ENCODE results near the gene SLC50A1.

DNA sequence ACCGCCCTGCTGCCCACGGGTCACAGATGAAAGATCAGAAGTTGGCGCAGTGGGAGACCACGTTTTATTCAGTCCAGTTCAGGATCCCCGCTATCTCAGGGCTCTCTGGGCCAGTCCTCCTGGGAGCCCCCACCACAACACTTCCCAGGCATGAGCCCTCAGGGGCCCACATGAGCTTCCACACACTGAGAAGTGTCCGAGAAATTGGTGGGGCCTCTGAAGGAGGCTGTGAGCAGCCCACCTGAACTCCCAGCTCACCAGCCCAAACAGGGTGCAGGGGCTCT is 50.1 kb downstream of the SLC50A1 start:
- TF ChIP-seq, protein P1, sequence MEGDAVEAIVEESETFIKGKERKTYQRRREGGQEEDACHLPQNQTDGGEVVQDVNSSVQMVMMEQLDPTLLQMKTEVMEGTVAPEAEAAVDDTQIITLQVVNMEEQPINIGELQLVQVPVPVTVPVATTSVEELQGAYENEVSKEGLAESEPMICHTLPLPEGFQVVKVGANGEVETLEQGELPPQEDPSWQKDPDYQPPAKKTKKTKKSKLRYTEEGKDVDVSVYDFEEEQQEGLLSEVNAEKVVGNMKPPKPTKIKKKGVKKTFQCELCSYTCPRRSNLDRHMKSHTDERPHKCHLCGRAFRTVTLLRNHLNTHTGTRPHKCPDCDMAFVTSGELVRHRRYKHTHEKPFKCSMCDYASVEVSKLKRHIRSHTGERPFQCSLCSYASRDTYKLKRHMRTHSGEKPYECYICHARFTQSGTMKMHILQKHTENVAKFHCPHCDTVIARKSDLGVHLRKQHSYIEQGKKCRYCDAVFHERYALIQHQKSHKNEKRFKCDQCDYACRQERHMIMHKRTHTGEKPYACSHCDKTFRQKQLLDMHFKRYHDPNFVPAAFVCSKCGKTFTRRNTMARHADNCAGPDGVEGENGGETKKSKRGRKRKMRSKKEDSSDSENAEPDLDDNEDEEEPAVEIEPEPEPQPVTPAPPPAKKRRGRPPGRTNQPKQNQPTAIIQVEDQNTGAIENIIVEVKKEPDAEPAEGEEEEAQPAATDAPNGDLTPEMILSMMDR (IDR thresholded peaks at IDR 0.05), result no peak
- TF ChIP-seq, protein P2, sequence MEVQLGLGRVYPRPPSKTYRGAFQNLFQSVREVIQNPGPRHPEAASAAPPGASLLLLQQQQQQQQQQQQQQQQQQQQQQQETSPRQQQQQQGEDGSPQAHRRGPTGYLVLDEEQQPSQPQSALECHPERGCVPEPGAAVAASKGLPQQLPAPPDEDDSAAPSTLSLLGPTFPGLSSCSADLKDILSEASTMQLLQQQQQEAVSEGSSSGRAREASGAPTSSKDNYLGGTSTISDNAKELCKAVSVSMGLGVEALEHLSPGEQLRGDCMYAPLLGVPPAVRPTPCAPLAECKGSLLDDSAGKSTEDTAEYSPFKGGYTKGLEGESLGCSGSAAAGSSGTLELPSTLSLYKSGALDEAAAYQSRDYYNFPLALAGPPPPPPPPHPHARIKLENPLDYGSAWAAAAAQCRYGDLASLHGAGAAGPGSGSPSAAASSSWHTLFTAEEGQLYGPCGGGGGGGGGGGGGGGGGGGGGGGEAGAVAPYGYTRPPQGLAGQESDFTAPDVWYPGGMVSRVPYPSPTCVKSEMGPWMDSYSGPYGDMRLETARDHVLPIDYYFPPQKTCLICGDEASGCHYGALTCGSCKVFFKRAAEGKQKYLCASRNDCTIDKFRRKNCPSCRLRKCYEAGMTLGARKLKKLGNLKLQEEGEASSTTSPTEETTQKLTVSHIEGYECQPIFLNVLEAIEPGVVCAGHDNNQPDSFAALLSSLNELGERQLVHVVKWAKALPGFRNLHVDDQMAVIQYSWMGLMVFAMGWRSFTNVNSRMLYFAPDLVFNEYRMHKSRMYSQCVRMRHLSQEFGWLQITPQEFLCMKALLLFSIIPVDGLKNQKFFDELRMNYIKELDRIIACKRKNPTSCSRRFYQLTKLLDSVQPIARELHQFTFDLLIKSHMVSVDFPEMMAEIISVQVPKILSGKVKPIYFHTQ (CRISPR knock-in tag; IDR thresholded peaks at IDR 0.05), result no peak
- TF ChIP-seq, protein P3, sequence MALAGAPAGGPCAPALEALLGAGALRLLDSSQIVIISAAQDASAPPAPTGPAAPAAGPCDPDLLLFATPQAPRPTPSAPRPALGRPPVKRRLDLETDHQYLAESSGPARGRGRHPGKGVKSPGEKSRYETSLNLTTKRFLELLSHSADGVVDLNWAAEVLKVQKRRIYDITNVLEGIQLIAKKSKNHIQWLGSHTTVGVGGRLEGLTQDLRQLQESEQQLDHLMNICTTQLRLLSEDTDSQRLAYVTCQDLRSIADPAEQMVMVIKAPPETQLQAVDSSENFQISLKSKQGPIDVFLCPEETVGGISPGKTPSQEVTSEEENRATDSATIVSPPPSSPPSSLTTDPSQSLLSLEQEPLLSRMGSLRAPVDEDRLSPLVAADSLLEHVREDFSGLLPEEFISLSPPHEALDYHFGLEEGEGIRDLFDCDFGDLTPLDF (CRISPR knock-in tag; IDR thresholded peaks at IDR 0.05), result no peak
- TF ChIP-seq, protein P4, sequence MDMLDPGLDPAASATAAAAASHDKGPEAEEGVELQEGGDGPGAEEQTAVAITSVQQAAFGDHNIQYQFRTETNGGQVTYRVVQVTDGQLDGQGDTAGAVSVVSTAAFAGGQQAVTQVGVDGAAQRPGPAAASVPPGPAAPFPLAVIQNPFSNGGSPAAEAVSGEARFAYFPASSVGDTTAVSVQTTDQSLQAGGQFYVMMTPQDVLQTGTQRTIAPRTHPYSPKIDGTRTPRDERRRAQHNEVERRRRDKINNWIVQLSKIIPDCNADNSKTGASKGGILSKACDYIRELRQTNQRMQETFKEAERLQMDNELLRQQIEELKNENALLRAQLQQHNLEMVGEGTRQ (CRISPR knock-in tag; IDR thresholded peaks at IDR 0.05), result no peak
- TF ChIP-seq NR1H2 (CRISPR knock-in tag; IDR thresholded peaks at IDR 0.05) (no peak), NR2C2 (CRISPR knock-in tag; IDR thresholded peaks at IDR 0.05) (no peak)
- TF ChIP-seq, protein P5, sequence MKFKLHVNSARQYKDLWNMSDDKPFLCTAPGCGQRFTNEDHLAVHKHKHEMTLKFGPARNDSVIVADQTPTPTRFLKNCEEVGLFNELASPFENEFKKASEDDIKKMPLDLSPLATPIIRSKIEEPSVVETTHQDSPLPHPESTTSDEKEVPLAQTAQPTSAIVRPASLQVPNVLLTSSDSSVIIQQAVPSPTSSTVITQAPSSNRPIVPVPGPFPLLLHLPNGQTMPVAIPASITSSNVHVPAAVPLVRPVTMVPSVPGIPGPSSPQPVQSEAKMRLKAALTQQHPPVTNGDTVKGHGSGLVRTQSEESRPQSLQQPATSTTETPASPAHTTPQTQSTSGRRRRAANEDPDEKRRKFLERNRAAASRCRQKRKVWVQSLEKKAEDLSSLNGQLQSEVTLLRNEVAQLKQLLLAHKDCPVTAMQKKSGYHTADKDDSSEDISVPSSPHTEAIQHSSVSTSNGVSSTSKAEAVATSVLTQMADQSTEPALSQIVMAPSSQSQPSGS (CRISPR knock-in tag; IDR thresholded peaks at IDR 0.05; ENCODE audit: borderline replicate concordance, low read depth), result no peak

Measured in WTC11 (cell line).